ENCODE measurements around the gene SOX5.
A peak's percentile ranks its signal among the peaks of the same experiment; 100 is the strongest.

DNA sequence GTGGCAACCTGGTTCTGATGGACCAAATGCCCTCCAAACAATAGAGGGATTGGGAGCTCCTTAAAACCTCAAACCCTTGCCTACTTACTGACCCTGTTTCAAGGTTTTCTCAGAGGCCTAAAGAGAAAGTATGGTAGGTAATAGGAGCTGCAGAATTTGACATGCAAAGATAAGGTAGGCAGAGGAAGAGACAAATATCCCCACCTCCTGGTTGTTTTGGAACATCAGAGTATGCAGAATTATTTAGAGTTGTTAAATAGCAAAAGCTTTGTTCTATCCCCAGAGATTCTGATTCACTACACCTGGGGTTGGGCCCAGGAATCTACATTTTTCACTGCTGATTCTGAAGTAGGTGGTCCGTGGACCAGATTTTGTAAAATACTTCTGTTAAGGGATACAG, 421.2 kb downstream of the SOX5 start:
- TF ChIP-seq CTCF (conservative IDR thresholded peaks at IDR 0.05; ENCODE audit: low read depth in 2 of 2) (peak; percentile 15 to 18; a peak in 2 of 4 replicates), POLR2AphosphoS5 (IDR thresholded peaks at IDR 0.05; ENCODE audit: low read depth) (no peak), EZH2 (IDR thresholded peaks at IDR 0.05; ENCODE audit: low read depth, unreplicated experiment) (no peak), STAT1 (IDR thresholded peaks at IDR 0.05; ENCODE audit: unreplicated experiment) (no peak), ZNF331 (CRISPR knock-in tag; IDR thresholded peaks at IDR 0.05; ENCODE audit: low read depth) (no peak), ZNF114 (CRISPR knock-in tag; IDR thresholded peaks at IDR 0.05) (no peak), CREB1 (CRISPR knock-in tag; IDR thresholded peaks at IDR 0.05; ENCODE audit: low read depth) (no peak), EZH2phosphoT487 (IDR thresholded peaks at IDR 0.05; ENCODE audit: unreplicated experiment) (no peak), ETS1 (IDR thresholded peaks at IDR 0.05) (no peak), JUNB (IDR thresholded peaks at IDR 0.05; ENCODE audit: unreplicated experiment) (no peak)
- TF ChIP-seq, protein P1, sequence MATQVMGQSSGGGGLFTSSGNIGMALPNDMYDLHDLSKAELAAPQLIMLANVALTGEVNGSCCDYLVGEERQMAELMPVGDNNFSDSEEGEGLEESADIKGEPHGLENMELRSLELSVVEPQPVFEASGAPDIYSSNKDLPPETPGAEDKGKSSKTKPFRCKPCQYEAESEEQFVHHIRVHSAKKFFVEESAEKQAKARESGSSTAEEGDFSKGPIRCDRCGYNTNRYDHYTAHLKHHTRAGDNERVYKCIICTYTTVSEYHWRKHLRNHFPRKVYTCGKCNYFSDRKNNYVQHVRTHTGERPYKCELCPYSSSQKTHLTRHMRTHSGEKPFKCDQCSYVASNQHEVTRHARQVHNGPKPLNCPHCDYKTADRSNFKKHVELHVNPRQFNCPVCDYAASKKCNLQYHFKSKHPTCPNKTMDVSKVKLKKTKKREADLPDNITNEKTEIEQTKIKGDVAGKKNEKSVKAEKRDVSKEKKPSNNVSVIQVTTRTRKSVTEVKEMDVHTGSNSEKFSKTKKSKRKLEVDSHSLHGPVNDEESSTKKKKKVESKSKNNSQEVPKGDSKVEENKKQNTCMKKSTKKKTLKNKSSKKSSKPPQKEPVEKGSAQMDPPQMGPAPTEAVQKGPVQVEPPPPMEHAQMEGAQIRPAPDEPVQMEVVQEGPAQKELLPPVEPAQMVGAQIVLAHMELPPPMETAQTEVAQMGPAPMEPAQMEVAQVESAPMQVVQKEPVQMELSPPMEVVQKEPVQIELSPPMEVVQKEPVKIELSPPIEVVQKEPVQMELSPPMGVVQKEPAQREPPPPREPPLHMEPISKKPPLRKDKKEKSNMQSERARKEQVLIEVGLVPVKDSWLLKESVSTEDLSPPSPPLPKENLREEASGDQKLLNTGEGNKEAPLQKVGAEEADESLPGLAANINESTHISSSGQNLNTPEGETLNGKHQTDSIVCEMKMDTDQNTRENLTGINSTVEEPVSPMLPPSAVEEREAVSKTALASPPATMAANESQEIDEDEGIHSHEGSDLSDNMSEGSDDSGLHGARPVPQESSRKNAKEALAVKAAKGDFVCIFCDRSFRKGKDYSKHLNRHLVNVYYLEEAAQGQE (IDR thresholded peaks at IDR 0.05; ENCODE audit: unreplicated experiment) = no peak
- TF ChIP-seq, protein P2, sequence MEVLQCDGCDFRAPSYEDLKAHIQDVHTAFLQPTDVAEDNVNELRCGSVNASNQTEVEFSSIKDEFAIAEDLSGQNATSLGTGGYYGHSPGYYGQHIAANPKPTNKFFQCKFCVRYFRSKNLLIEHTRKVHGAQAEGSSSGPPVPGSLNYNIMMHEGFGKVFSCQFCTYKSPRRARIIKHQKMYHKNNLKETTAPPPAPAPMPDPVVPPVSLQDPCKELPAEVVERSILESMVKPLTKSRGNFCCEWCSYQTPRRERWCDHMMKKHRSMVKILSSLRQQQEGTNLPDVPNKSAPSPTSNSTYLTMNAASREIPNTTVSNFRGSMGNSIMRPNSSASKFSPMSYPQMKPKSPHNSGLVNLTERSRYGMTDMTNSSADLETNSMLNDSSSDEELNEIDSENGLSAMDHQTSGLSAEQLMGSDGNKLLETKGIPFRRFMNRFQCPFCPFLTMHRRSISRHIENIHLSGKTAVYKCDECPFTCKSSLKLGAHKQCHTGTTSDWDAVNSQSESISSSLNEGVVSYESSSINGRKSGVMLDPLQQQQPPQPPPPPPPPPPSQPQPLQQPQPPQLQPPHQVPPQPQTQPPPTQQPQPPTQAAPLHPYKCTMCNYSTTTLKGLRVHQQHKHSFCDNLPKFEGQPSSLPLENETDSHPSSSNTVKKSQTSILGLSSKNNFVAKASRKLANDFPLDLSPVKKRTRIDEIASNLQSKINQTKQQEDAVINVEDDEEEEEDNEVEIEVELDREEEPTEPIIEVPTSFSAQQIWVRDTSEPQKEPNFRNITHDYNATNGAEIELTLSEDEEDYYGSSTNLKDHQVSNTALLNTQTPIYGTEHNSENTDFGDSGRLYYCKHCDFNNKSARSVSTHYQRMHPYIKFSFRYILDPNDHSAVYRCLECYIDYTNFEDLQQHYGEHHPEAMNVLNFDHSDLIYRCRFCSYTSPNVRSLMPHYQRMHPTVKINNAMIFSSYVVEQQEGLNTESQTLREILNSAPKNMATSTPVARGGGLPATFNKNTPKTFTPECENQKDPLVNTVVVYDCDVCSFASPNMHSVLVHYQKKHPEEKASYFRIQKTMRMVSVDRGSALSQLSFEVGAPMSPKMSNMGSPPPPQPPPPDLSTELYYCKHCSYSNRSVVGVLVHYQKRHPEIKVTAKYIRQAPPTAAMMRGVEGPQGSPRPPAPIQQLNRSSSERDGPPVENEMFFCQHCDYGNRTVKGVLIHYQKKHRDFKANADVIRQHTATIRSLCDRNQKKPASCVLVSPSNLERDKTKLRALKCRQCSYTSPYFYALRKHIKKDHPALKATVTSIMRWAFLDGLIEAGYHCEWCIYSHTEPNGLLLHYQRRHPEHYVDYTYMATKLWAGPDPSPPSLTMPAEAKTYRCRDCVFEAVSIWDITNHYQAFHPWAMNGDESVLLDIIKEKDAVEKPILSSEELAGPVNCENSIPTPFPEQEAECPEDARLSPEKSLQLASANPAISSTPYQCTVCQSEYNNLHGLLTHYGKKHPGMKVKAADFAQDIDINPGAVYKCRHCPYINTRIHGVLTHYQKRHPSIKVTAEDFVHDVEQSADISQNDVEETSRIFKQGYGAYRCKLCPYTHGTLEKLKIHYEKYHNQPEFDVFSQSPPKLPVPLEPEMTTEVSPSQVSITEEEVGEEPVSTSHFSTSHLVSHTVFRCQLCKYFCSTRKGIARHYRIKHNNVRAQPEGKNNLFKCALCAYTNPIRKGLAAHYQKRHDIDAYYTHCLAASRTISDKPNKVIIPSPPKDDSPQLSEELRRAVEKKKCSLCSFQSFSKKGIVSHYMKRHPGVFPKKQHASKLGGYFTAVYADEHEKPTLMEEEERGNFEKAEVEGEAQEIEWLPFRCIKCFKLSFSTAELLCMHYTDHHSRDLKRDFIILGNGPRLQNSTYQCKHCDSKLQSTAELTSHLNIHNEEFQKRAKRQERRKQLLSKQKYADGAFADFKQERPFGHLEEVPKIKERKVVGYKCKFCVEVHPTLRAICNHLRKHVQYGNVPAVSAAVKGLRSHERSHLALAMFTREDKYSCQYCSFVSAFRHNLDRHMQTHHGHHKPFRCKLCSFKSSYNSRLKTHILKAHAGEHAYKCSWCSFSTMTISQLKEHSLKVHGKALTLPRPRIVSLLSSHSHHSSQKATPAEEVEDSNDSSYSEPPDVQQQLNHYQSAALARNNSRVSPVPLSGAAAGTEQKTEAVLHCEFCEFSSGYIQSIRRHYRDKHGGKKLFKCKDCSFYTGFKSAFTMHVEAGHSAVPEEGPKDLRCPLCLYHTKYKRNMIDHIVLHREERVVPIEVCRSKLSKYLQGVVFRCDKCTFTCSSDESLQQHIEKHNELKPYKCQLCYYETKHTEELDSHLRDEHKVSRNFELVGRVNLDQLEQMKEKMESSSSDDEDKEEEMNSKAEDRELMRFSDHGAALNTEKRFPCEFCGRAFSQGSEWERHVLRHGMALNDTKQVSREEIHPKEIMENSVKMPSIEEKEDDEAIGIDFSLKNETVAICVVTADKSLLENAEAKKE (CRISPR knock-in tag; IDR thresholded peaks at IDR 0.05) = no peak
